ENCODE measurements around the gene C12orf75. TPM values are rescaled to one million over a fixed set of nuclear protein-coding genes. Genes with fewer than 3 reads are reported as not detected.

C12orf75 gene
- total and polyA plus RNA-seq, 2 experiments from 2014 or later, result 43.9 to 69.8 TPM

DNA sequence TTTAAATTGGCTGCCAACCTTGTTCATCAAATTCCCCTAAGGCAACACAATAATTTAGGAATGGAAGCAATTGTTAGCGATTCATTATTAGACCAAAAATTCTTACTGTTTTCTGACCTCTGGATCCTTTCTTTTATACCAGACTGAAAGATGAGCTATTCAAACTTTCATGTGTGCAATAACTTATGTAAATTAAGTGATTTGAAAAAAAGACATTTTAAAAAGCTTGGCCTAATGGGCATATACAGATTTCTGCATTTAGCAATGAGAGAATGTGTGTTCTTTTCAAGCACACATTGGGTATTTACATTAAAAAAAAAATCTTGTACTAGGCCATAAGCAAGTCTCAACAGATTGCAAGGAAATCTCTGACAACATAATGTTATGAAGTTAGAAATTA lies 65.5 kb downstream of the C12orf75 start (continued):
- TF ChIP-seq, protein P1, sequence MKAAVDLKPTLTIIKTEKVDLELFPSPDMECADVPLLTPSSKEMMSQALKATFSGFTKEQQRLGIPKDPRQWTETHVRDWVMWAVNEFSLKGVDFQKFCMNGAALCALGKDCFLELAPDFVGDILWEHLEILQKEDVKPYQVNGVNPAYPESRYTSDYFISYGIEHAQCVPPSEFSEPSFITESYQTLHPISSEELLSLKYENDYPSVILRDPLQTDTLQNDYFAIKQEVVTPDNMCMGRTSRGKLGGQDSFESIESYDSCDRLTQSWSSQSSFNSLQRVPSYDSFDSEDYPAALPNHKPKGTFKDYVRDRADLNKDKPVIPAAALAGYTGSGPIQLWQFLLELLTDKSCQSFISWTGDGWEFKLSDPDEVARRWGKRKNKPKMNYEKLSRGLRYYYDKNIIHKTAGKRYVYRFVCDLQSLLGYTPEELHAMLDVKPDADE (IDR thresholded peaks at IDR 0.05), result no peak
- no peak for TF ChIP-seq NANOG (IDR thresholded peaks at IDR 0.05; ENCODE audit: borderline replicate concordance)
- TF ChIP-seq EZH2 (IDR thresholded peaks at IDR 0.05; ENCODE audit: low read depth, unreplicated experiment), result no peak
- TF ChIP-seq CREB1 (CRISPR knock-in tag; IDR thresholded peaks at IDR 0.05; ENCODE audit: low read depth), result no peak
- TF ChIP-seq, protein P2, sequence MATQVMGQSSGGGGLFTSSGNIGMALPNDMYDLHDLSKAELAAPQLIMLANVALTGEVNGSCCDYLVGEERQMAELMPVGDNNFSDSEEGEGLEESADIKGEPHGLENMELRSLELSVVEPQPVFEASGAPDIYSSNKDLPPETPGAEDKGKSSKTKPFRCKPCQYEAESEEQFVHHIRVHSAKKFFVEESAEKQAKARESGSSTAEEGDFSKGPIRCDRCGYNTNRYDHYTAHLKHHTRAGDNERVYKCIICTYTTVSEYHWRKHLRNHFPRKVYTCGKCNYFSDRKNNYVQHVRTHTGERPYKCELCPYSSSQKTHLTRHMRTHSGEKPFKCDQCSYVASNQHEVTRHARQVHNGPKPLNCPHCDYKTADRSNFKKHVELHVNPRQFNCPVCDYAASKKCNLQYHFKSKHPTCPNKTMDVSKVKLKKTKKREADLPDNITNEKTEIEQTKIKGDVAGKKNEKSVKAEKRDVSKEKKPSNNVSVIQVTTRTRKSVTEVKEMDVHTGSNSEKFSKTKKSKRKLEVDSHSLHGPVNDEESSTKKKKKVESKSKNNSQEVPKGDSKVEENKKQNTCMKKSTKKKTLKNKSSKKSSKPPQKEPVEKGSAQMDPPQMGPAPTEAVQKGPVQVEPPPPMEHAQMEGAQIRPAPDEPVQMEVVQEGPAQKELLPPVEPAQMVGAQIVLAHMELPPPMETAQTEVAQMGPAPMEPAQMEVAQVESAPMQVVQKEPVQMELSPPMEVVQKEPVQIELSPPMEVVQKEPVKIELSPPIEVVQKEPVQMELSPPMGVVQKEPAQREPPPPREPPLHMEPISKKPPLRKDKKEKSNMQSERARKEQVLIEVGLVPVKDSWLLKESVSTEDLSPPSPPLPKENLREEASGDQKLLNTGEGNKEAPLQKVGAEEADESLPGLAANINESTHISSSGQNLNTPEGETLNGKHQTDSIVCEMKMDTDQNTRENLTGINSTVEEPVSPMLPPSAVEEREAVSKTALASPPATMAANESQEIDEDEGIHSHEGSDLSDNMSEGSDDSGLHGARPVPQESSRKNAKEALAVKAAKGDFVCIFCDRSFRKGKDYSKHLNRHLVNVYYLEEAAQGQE (IDR thresholded peaks at IDR 0.05; ENCODE audit: unreplicated experiment), result no peak

- Histone ChIP-seq H3K9me2 (ENCODE audit: insufficient read depth) (peaks cover 10% of the 10 kb centered on the region; the same call in 1 of the 2 replicates), H3K36me3 (ENCODE audit: insufficient read depth) (no peaks in the 10 kb centered on the region), H3K27me3 (ENCODE audit: insufficient read depth) (no peaks in the 10 kb centered on the region), H4K20me1 (replicated peaks; ENCODE audit: insufficient read depth) (no peaks in the 10 kb centered on the region), H3K4me3 (no peak overlapping the region), H3F3A (replicated peaks; ENCODE audit: low read depth) (no peaks in the 10 kb centered on the region), H3K27ac (ENCODE audit: low read depth) (no peak overlapping the region), H3K4me2 (no peak overlapping the region), H3K4me1 (ENCODE audit: insufficient read depth) (no peaks in the 10 kb centered on the region), H3K79me2 (replicated peaks; ENCODE audit: insufficient read depth) (no peaks in the 10 kb centered on the region), H2AFZ (no peak overlapping the region)
- Mint-ChIP-seq H3K9me3 (no peaks in the 10 kb centered on the region; the same call in 2 of the 3 replicates), H3K36me3 (ENCODE audit: low read depth) (no peaks in the 10 kb centered on the region), H3K4me3 (no peak overlapping the region), H3K4me1 (no peaks in the 10 kb centered on the region), H3K27me3 (ENCODE audit: insufficient read depth, low read depth, poor library complexity) (no peaks in the 10 kb centered on the region), H3K27ac (no peak overlapping the region)
- no peak for ATAC-seq
- DNase-seq (ENCODE audit: low spot score), result no peak
- TF ChIP-seq CTCF (conservative IDR thresholded peaks at IDR 0.05; ENCODE audit: low read depth in 2 of 2), result no peak
- TF ChIP-seq, protein P1 (IDR thresholded peaks at IDR 0.05), result no peak
These were observed 66.5 kb downstream of the C12orf75 start for GRCh38 chr12:105396983-105397382.

All from GM23338 (cell line).